Mesothelial cell of epicardium (in vitro differentiated cells): ENCODE results near the gene FGF18. TPM values are rescaled to one million over a fixed set of nuclear protein-coding genes. Genes with fewer than 3 reads are reported as not detected.

ENCODE experiments used
- DNase-seq, 2 experiments: peaks; one replicate each; pipeline ENCODE4 v3.0.0; 2021; ENCODE audit warnings: low spot score in 2 of 2; ENCODE audit not compliant: unreplicated experiment in 2 of 2
- H3K27ac Mint-ChIP-seq: 2 replicates; pipeline ENCODE4 v1.8.0; 2021; ENCODE audit warnings: mixed read lengths
- H3K27me3 Mint-ChIP-seq: 2 replicates; pipeline ENCODE4 v1.8.0; 2021; ENCODE audit warnings: low read depth, mixed read lengths
- H3K36me3 Mint-ChIP-seq: 2 replicates; pipeline ENCODE4 v1.8.0; 2021; ENCODE audit warnings: mixed read lengths
- H3K4me1 Mint-ChIP-seq: 2 replicates; pipeline ENCODE4 v1.8.0; 2021; ENCODE audit warnings: mixed read lengths
- H3K4me3 Mint-ChIP-seq: 2 replicates; pipeline ENCODE4 v1.8.0; 2021; ENCODE audit warnings: mild to moderate bottlenecking, moderate library complexity, mixed read lengths
- H3K9me3 Mint-ChIP-seq: 2 replicates; pipeline ENCODE4 v1.8.0; 2021; ENCODE audit warnings: mixed read lengths
- total RNA-seq: library from RNA; stranded (reverse); gene quantifications from 3 replicates; pipeline ENCODE4 v1.2.1, GENCODE V29; 2021
- TF ChIP-seq, protein P1 (sequence below): fragments of 200-600 bp; sonication (generic); IDR thresholded peaks from one replicate; pipeline ENCODE4 v1.5.0; 2021; ENCODE audit warnings: antibody characterized with exemption; ENCODE audit not compliant: unreplicated experiment

FGF18 gene
- total RNA-seq, 1 donor from 2014 or later = 10.2 TPM

DNA sequence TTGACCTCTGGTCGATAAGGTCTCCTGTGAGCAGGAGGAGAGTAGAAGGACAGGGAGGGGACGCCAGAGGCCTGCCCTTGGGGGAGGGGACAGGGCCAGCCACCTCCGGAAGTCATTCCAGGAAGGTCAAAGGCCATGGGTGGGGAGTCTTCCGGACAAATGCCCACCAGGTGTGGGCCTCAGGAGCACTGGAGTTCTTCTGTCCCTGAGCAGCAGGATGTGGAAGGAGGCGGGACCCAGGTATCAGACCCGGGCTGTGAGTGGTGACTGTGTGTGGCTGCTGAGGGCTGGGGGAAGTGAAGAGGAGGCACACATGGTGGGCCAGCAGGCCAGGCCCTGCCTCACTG is 13.9 kb downstream of the FGF18 start:
- Mint-ChIP-seq H3K27me3 (no peaks in the 10 kb centered on the region), H3K9me3 (no peaks in the 10 kb centered on the region), H3K27ac (no peak overlapping the region), H3K4me3 (no peak overlapping the region), H3K36me3 (no peaks in the 10 kb centered on the region), H3K4me1 (peaks cover 17% of the 10 kb centered on the region)
- DNase-seq = no peak
- TF ChIP-seq, protein P1, sequence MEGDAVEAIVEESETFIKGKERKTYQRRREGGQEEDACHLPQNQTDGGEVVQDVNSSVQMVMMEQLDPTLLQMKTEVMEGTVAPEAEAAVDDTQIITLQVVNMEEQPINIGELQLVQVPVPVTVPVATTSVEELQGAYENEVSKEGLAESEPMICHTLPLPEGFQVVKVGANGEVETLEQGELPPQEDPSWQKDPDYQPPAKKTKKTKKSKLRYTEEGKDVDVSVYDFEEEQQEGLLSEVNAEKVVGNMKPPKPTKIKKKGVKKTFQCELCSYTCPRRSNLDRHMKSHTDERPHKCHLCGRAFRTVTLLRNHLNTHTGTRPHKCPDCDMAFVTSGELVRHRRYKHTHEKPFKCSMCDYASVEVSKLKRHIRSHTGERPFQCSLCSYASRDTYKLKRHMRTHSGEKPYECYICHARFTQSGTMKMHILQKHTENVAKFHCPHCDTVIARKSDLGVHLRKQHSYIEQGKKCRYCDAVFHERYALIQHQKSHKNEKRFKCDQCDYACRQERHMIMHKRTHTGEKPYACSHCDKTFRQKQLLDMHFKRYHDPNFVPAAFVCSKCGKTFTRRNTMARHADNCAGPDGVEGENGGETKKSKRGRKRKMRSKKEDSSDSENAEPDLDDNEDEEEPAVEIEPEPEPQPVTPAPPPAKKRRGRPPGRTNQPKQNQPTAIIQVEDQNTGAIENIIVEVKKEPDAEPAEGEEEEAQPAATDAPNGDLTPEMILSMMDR = no peak

DNA sequence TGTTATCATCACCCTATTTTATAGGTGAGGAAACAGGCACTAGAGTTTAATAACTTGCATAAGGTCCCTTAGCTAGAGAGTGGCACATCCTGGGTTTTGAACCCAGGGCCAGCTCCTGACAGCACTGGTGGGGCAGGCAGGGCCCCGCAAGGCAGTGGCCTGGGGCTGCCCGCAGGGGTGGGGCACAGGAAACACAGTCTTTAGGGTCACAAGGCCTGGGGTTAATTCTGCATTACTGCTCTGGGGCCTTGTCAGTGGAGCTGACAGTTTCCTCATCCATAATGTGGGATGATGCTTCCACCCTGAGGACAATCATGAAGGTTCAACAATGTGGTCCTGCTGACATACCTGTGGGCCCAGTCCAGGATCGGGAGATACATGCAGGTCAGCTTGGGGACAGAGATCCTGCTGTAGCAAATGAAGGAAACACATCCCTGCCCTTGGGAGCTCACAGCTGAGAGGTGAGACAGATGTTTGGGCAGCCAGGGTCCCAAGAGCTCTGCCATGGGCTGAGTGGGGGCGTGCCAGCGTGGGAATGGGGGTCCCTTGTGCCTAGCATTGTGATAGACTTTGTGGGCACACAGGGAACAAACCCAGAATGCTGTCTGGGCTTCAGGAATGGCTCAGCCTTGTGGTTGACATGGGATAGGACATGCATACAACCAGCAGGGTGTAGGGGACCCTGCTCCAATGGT is 14.7 kb downstream of the FGF18 start:
- Mint-ChIP-seq H3K4me1 (peaks cover 12% of the 10 kb centered on the region), H3K27ac (no peak overlapping the region), H3K9me3 (no peaks in the 10 kb centered on the region), H3K36me3 (no peaks in the 10 kb centered on the region), H3K4me3 (no peak overlapping the region), H3K27me3 (no peaks in the 10 kb centered on the region)
- TF ChIP-seq, protein P1 = no peak
- no peak for DNase-seq

DNA sequence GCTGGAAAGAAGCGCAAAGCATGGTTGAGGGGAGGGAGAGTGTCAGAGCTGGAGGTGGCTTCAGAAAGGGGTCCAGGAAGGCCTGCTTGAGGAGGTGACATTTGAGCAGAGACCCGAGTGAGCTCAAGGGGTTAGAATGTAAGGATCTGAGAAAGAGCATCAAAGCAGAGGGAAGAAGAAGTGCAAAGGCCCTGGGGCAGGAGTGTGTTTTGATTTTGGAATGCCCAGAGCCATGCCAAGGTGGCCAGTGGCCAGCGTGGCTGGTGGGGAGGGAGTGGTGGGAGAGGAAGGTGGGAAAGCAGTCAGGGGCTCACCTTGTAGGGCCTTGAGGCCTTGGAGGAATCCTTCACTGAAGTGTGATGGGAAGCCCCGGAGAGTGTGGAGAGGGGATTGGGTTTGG is 15.4 kb downstream of the FGF18 start:
- Mint-ChIP-seq H3K9me3 (no peaks in the 10 kb centered on the region), H3K27ac (no peak overlapping the region), H3K4me1 (peaks cover 9% of the 10 kb centered on the region), H3K4me3 (no peak overlapping the region), H3K36me3 (no peaks in the 10 kb centered on the region), H3K27me3 (no peaks in the 10 kb centered on the region)
- DNase-seq = no peak
- TF ChIP-seq, protein P1 = no peak

DNA sequence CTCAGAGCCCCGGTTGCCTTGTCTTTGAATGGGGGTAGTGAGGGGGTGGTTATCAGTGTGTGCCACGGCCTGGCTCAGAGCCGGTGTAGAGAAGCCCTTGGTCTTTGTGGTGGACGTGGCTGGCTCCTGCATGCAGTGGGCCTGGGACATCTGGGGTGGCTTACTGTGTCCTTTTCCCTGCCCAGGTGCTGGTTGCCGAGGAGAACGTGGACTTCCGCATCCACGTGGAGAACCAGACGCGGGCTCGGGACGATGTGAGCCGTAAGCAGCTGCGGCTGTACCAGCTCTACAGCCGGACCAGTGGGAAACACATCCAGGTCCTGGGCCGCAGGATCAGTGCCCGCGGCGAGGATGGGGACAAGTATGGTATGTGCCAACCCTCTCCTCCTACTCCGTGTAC is 16.5 kb downstream of the FGF18 start:
- no peak overlapping the region for H3K4me3 Mint-ChIP-seq
- no peaks in the 10 kb centered on the region for H3K36me3 Mint-ChIP-seq
- H3K4me1 Mint-ChIP-seq = peaks cover 9% of the 10 kb centered on the region
- H3K9me3 Mint-ChIP-seq = no peaks in the 10 kb centered on the region
- DNase-seq = no peak
- TF ChIP-seq, protein P1 = no peak
- H3K27ac Mint-ChIP-seq = no peak overlapping the region
- H3K27me3 Mint-ChIP-seq = no peaks in the 10 kb centered on the region

DNA sequence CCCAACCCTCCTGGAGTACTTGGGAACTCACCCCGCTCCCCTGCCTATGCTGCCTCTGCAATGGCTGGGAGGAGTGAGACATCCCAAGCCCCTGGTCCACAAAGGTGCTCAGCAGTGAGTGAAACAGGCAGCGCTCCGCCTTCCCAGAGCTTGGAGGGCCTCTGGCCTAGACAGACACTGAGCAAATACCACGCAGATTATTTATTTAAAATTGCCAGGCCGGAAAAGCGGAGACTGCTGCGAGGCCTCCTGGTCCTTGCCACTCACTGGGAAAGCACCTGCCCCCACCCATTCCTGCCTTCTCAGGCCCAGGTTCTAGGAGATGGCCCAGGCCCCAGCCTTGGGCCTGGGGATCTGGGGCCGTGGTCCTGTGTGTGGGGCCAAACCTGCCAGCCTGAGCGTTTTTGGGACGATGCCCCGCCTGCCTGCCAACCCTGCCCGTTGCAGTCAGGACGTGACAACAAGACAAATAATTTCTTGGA is 17.4 kb downstream of the FGF18 start:
- Mint-ChIP-seq H3K36me3 (no peaks in the 10 kb centered on the region), H3K4me1 (peaks cover 9% of the 10 kb centered on the region), H3K9me3 (no peaks in the 10 kb centered on the region), H3K27ac (no peak overlapping the region), H3K27me3 (no peaks in the 10 kb centered on the region), H3K4me3 (no peak overlapping the region)
- DNase-seq = no peak
- TF ChIP-seq, protein P1 = no peak
